ENCODE measurements around the gene FGD4. TPM values are rescaled to one million over a fixed set of nuclear protein-coding genes. Genes with fewer than 3 reads are reported as not detected.

Gene FGD4
- total and polyA plus RNA-seq, 2 of the 4 experiments (the other 2 are of a cell fraction), result 2.1 to 8.8 TPM

GRCh38 chr12:32647275-32647674 is 247.9 kb downstream of the FGD4 start:
- BruUV-seq (replicated peaks), result no TSS peak
- no peak for DNase-seq
- H3K9me3 ChIP-seq (ENCODE audit: control insufficient read depth, insufficient read depth, low read length), result no peaks in the 10 kb centered on the region
- H3K56ac ChIP-seq (ENCODE audit: extremely low read depth, insufficient read depth, low read length), result no peak overlapping the region
- no peak overlapping the region for H2BK20ac ChIP-seq (ENCODE audit: low read depth, low read length)
- H3K79me1 ChIP-seq (ENCODE audit: low read depth in 1 of 2, low read length in 2 of 2), result no peaks in the 10 kb centered on the region
- H2BK120ac ChIP-seq (ENCODE audit: low read depth, low read length), result no peak overlapping the region
- H3K4me3 ChIP-seq (ENCODE audit: insufficient read depth, low read depth, low read length), result no peak overlapping the region
- H3K18ac ChIP-seq (ENCODE audit: low read depth, low read length), result no peak overlapping the region
- POLR2A ChIA-PET (ENCODE audit: unreplicated experiment), result no interaction called here
- no peak overlapping the region for H3K9ac ChIP-seq (ENCODE audit: low read depth, low read length)
- dilution Hi-C loops (cut with HindIII; ENCODE audit: low sequenced_read_pairs, unreplicated experiment), result no loop called here
- no peaks in the 10 kb centered on the region for H3K9me1 ChIP-seq (ENCODE audit: insufficient read depth, low read length)
- H4K20me1 ChIP-seq (ENCODE audit: insufficient read depth, low read length), result no peaks in the 10 kb centered on the region
- in situ Hi-C loops (cut with MboI; ENCODE audit: low sequenced_read_pairs), result no loop called here
- no peak overlapping the region for H3K4me2 ChIP-seq (ENCODE audit: low read depth, low read length)
- no peak overlapping the region for H4K5ac ChIP-seq (ENCODE audit: low read depth, low read length)
- CTCF ChIA-PET, result interaction anchor here (0.6 kb wide), 1 partner anchor 181 kb away, joined by 3 read pairs; no protein-coding TSS in a partner anchor
- H2BK5ac ChIP-seq (ENCODE audit: low read depth, low read length, poor library complexity, severe bottlenecking), result no peak overlapping the region
- no peak overlapping the region for H3K4ac ChIP-seq (ENCODE audit: low read depth, low read length)
- no peaks in the 10 kb centered on the region for H3K4me1 ChIP-seq (ENCODE audit: control insufficient read depth, insufficient read depth, low read length)
- H3K27me3 ChIP-seq (ENCODE audit: control insufficient read depth, insufficient read depth, low read length), result no peaks in the 10 kb centered on the region
- H2BK15ac ChIP-seq (ENCODE audit: low read depth, low read length), result no peak overlapping the region
- no peak overlapping the region for H4K91ac ChIP-seq (ENCODE audit: insufficient read depth, low read depth, low read length)
- no peak overlapping the region for H3K27ac ChIP-seq (ENCODE audit: insufficient read depth, low read length)
- ATAC-seq (ENCODE audit: low read depth), result no peak
- H3K23ac ChIP-seq (ENCODE audit: low read depth, low read length), result no peak overlapping the region
- H4K8ac ChIP-seq (ENCODE audit: low read depth in 2 of 2, low read length in 2 of 2), result no peak overlapping the region
- no peak overlapping the region for H2AK9ac ChIP-seq (replicated peaks; ENCODE audit: low read depth, low read length, poor library complexity)
- H2AFZ ChIP-seq (replicated peaks; ENCODE audit: low read length, poor library complexity), result no peak overlapping the region
- H2AK5ac ChIP-seq (ENCODE audit: low read depth, low read length), result no peak overlapping the region
- H3K14ac ChIP-seq (replicated peaks; ENCODE audit: low read depth, low read length), result no peak overlapping the region
- peaks cover 2% of the 10 kb centered on the region; the same call in 1 of the 2 replicates for H3K36me3 ChIP-seq (ENCODE audit: control insufficient read depth, insufficient read depth, low read length)
- intact Hi-C loops (cut with micrococcal nuclease), result no loop called here
- WGBS, 2 experiments (ENCODE audit: extremely low coverage in 2 of 2, insufficient read length in 1 of 2), result no CpG with 5 or more reads among the region's 3 CpGs
- TF ChIP-seq SMC3 (IDR thresholded peaks at IDR 0.05; ENCODE audit: low read depth, low read length), result no peak
- TF ChIP-seq MAFK (IDR thresholded peaks at IDR 0.05; ENCODE audit: low read depth, low read length), result no peak

Data from IMR-90 (cell line).